GM15510 (cell line): ENCODE measurements around the gene LFNG.

Source experiments
- POLR2A ChIP-seq: IDR thresholded peaks from 3 replicates; pipeline ENCODE4 v1.6.1; 2011; ENCODE audit warnings: borderline replicate concordance; ENCODE audit not compliant: insufficient read length; ENCODE audit errors: extremely low read depth

The LFNG gene

GRCh38 chr7:2478800-2479199, 40.8 kb upstream of the LFNG start:
- TF ChIP-seq POLR2A, result no peak

DNA sequence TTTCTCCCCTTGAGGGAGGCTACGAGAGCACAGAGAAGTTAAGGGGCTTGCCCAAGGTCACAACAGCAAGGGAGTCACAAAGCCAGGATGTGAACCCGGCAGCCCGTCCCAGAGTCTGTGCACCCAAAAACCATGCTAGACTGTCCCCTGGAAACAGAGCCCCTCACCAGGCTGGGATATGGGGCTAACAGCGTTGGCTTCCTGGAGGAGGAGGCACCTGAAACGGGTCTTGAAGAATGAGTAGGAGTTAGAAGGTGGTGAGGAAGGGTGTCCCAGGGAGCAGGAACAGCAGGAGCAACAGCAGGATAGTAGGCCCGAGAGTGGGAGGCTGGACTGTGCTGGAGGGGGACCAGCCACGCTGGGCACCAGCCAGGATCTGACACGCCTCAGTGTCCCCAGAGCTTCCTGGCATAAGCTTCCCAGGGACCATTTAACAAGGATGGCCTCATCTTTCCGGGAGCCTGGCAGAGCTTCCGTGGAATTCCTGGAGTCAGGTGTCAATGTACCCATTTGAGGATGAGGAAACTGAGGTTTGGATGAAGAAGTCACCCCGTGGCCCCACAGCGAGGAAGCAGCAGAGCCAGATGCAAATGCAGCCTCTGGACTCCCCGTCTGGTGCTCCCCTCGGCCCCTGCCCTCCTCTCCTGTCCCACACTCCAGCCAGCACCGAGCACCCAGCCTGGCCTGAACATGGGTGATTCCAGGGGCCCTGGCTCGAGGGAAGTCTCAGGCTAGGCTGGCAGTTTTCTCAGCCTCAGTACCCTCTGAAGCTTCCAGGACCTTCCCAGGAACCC, 40.1 kb upstream of the LFNG start:
- TF ChIP-seq POLR2A, result no peak

GRCh38 chr7:2480070-2480408, 39.5 kb upstream of the LFNG start:
- no peak for TF ChIP-seq POLR2A

- TF ChIP-seq POLR2A, result no peak
Measured at GRCh38 chr7:2481195-2481594, 38.4 kb upstream of the LFNG start.

DNA sequence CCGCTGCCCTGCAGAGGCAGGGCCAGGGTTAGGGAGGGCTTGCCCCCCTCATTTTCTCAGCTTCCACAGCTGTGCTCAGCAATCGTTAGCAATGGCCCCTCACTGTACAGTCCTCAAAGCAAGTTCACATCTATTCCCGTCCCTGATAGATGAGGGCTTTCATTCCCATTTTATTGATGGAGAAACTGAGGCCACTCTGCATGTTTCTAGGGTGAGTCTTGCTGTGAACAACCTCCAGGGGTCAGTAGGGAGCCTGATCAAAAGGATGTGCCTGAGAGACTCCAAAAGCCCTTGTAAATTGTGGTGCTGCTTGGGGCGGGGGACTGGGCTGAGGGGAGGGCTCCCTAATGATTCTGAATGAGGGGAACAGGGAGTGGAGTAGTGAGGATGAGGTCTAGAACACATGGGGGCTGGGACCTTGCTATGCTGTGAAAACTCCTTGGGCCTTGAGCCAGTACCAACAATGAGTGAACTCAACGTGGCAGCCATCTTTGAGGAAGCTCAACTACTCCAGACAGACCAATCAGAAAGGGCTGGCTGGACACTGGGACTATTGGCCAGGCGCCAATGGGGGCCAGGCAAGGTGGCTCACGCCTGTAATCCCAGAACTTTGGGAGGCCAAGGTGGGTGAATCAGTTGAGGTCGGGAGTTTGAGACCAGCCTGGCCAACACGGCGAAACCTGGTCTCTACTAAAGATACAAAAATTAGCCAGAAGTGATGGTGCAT, 36.7 kb upstream of the LFNG start:
- TF ChIP-seq POLR2A, result no peak

DNA sequence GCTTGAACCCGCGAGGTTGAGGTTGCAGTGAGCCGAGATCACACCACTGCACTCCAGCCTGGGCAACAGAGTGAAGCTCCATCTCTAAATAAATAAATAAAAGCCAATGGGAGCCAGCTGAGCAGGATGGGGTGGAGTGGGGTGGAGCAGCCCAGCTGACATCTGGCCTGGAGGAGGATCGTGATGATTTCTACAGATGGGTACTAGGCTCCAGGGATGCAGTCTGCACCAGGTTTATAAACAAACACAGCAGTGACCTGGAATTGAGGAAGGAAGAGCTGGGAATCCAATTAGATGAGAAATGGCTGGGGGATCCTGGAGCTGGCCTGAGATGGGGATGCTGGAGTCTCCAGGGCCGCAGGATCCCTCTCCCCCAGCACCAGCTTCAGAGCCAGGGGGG, 36.1 kb upstream of the LFNG start:
- no peak for TF ChIP-seq POLR2A

- TF ChIP-seq POLR2A, result no peak
Measured at GRCh38 chr7:2484868-2485267, 34.7 kb upstream of the LFNG start.

- no peak for TF ChIP-seq POLR2A
Measured at GRCh38 chr7:2487586-2488271, 31.8 kb upstream of the LFNG start.

DNA sequence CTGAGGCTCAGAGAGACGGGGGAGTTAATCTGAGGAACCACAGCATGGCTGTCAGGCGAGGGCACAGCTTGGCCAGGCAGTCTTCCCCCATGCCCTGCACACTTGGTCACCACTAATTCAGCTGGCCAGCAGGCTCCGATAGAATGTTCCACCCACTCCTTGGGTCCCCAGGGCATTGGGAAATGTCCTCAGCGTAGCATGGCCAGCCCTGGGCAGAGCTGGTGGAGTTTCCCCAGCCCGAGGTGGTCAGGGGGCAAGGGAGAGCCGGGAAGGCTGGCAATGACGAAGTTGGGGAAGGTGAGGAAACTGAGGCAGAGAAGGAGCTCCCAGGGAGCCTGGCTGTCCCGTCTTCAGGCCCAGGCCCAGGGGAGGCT, 31.3 kb upstream of the LFNG start:
- TF ChIP-seq POLR2A, result no peak

DNA sequence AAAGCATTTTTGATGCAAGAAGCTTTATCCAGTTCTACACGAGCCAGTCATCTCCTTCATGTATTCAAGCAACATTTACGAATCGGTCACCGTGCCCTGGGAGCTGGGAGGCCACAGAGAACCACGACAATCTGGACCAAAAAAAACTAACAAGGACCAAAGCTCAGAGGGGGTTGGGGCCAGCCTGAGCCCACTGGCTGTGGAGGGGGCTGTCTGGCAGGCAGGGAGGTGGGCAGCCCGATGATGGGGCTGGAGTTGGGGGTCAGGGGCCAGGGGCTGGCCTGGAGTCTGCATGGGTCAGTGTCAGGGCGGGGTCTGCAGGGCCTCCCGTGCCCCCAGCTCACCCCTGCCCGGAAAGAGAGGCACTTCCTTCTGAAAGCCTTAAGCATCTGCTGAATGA, 30.9 kb upstream of the LFNG start:
- no peak for TF ChIP-seq POLR2A

- no peak for TF ChIP-seq POLR2A
Measured at GRCh38 chr7:2490181-2490651, 29.4 kb upstream of the LFNG start.

DNA sequence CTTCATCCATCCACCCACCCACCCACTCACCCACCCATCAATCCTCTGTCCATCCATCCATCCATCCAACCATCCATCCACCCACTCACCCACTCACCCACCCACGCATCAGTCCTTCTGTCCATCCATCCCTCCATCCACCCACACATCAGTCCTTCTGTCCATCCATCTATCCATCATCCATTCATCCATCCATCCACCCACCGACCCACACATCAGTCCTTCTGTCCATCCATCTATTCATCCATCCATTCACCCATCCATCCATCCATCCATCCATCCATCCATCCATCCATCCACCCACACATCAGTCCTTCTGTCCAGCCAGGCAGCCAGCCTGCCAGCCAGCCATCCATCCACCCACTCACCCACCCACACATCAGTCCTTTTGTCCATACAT, 27.5 kb upstream of the LFNG start:
- no peak for TF ChIP-seq POLR2A

GRCh38 chr7:2493205-2494164, 26.1 kb upstream of the LFNG start:
- no peak for TF ChIP-seq POLR2A

GRCh38 chr7:2494191-2495130, 25.1 kb upstream of the LFNG start:
- no peak for TF ChIP-seq POLR2A
